Measurements from ENCODE around the gene UBE2N. TPM values are rescaled to one million over a fixed set of nuclear protein-coding genes. Genes with fewer than 3 reads are reported as not detected.

Gene UBE2N
- total and polyA plus RNA-seq, 7 experiments from 2014 or later: 76.6 to 180 (median 78.6) TPM

GRCh38 chr12:93381161-93381975 lies 60.4 kb downstream of the UBE2N start:
- H3K36me3 Mint-ChIP-seq: peaks cover 0 to 15% (median 8%) of the 10 kb centered on the region in 5 donors

GRCh38 chr12:93380480-93381121 lies 61.1 kb downstream of the UBE2N start:
- ChIA-PET POLR2A (interaction anchor here (0.7 to 1.7 kb wide), 2 partner anchors 136 to 451 kb away, joined by 3 to 5 read pairs; partner anchors contain the start of gene EEA1), CTCF (interaction anchor here (0.6 to 1.8 kb wide), 11 partner anchors 15 to 597 kb away, joined by 3 to 7 read pairs (median 3); partner anchors contain the start of genes EEA1 and UBE2N)
- H3K36me3 ChIP-seq (ENCODE audit: control insufficient read depth in 2 of 3, insufficient read depth in 3 of 3, low read length in 3 of 3): peaks cover 0 to 7% (median 0%) of the 10 kb centered on the region in 3 experiments
- peak in 2 of 9 donors; percentile 12 to 28 for DNase-seq
- H3K36me3 Mint-ChIP-seq: peaks cover 0 to 15% (median 8%) of the 10 kb centered on the region in 5 donors
- H3K4me1 ChIP-seq (ENCODE audit: control insufficient read depth in 2 of 2, insufficient read depth in 2 of 2, low read length in 2 of 2): peaks cover 22 to 24% of the 10 kb centered on the region in 2 donors
- intact Hi-C loops (cut with micrococcal nuclease): loop anchor here (1.0 to 5.0 kb wide), 5 partner anchors 282 to 595 kb away; no protein-coding TSS in a partner anchor
- no peaks in the 10 kb centered on the region for H3K9me3 Mint-ChIP-seq
- peak overlapping the region; percentile 98 to 100 (median 99) for H3K4me3 Mint-ChIP-seq
- H3K27ac Mint-ChIP-seq: peak overlapping the region; percentile 24 to 100 (median 96)
- no peak for ATAC-seq
- H3K4me1 Mint-ChIP-seq: peaks cover 49 to 75% (median 66%) of the 10 kb centered on the region in 7 donors
- H3K27me3 Mint-ChIP-seq: no peaks in the 10 kb centered on the region
- H3K4me3 ChIP-seq (ENCODE audit: low read length): peak overlapping the region; percentile 22
- H3K27me3 ChIP-seq (ENCODE audit: control insufficient read depth in 2 of 2, insufficient read depth in 2 of 2, low read length in 2 of 2): no peaks in the 10 kb centered on the region
- H3K27ac ChIP-seq (ENCODE audit: low read depth, low read length): peak overlapping the region; percentile 94
- no peaks in the 10 kb centered on the region for H3K9me3 ChIP-seq (ENCODE audit: control insufficient read depth in 2 of 3, low read length in 3 of 3)

More at GRCh38 chr12:93381161-93381975, 60.4 kb downstream of the UBE2N start:
- intact Hi-C loops (cut with micrococcal nuclease): loop anchor here in 1 of 2 donors (5.0 kb wide), 1 partner anchor 554 kb away; no protein-coding TSS in a partner anchor
- CTCF ChIA-PET: interaction anchor here (0.6 to 1.8 kb wide), 10 partner anchors 17 to 598 kb away, joined by 3 to 7 read pairs (median 3); partner anchors contain the start of genes EEA1 and UBE2N
- Mint-ChIP-seq H3K4me3 (peak overlapping the region; percentile 61 to 100 (median 99)), H3K27me3 (no peaks in the 10 kb centered on the region), H3K27ac (peak overlapping the region; percentile 17 to 100 (median 62)), H3K9me3 (no peaks in the 10 kb centered on the region), H3K4me1 (peaks cover 50 to 73% (median 67%) of the 10 kb centered on the region in 7 donors)
- H3K36me3 ChIP-seq (ENCODE audit: control insufficient read depth in 2 of 3, insufficient read depth in 3 of 3, low read length in 3 of 3): peaks cover 0 to 7% (median 0%) of the 10 kb centered on the region in 3 experiments
- no peaks in the 10 kb centered on the region for H3K9me3 ChIP-seq (ENCODE audit: control insufficient read depth in 2 of 3, low read length in 3 of 3)
- peaks cover 21 to 24% of the 10 kb centered on the region in 2 donors for H3K4me1 ChIP-seq (ENCODE audit: control insufficient read depth in 2 of 2, insufficient read depth in 2 of 2, low read length in 2 of 2)
- ATAC-seq: no peak
- peak overlapping the region; percentile 94 for H3K27ac ChIP-seq (ENCODE audit: low read depth, low read length)
- POLR2A ChIA-PET: interaction anchor here (0.7 to 1.7 kb wide), 2 partner anchors 137 to 452 kb away, joined by 3 to 5 read pairs; partner anchors contain the start of gene EEA1
- no peaks in the 10 kb centered on the region for H3K27me3 ChIP-seq (ENCODE audit: control insufficient read depth in 2 of 2, insufficient read depth in 2 of 2, low read length in 2 of 2)
- peak overlapping the region; percentile 22 for H3K4me3 ChIP-seq (ENCODE audit: low read length)
- DNase-seq: no peak

GRCh38 chr12:93379981-93380361 lies 61.8 kb downstream of the UBE2N start:
- H3K9me3 ChIP-seq (ENCODE audit: control insufficient read depth in 2 of 3, low read length in 3 of 3): no peaks in the 10 kb centered on the region
- ChIA-PET POLR2A (interaction anchor here (1.2 to 1.7 kb wide), 2 partner anchors 9 to 135 kb away, joined by 4 to 5 read pairs; no protein-coding TSS in a partner anchor), CTCF (interaction anchor here (0.6 to 1.8 kb wide), 5 partner anchors 16 to 469 kb away, joined by 3 to 7 read pairs (median 4); no protein-coding TSS in a partner anchor)
- ATAC-seq (no peak), DNase-seq (no peak)
- H3K9me3 Mint-ChIP-seq: no peaks in the 10 kb centered on the region
- H3K4me1 ChIP-seq (ENCODE audit: control insufficient read depth in 2 of 2, insufficient read depth in 2 of 2, low read length in 2 of 2): peaks cover 21 to 22% of the 10 kb centered on the region in 2 donors
- no peaks in the 10 kb centered on the region for H3K27me3 ChIP-seq (ENCODE audit: control insufficient read depth in 2 of 2, insufficient read depth in 2 of 2, low read length in 2 of 2)
- no peaks in the 10 kb centered on the region for H3K27me3 Mint-ChIP-seq
- intact Hi-C loops (cut with micrococcal nuclease): loop anchor here (1.0 to 5.0 kb wide), 16 partner anchors 16 to 1622 kb away; partner anchors contain the start of genes CRADD (in 1 of the 2) and NDUFA12 (in 1 of the 2)
- peaks cover 44 to 69% (median 60%) of the 10 kb centered on the region in 7 donors for H3K4me1 Mint-ChIP-seq
- peak overlapping the region; percentile 94 for H3K27ac ChIP-seq (ENCODE audit: low read depth, low read length)
- H3K4me3 Mint-ChIP-seq: peak overlapping the region; percentile 98 to 100 (median 99)
- H3K27ac Mint-ChIP-seq: peak overlapping the region; percentile 94 to 100 (median 99)
- H3K36me3 Mint-ChIP-seq: peaks cover 0 to 9% (median 4%) of the 10 kb centered on the region in 5 donors
- peak overlapping the region; percentile 76 for H3K4me3 ChIP-seq (ENCODE audit: low read length)
- peaks cover 0 to 7% (median 0%) of the 10 kb centered on the region in 3 experiments for H3K36me3 ChIP-seq (ENCODE audit: control insufficient read depth in 2 of 3, insufficient read depth in 3 of 3, low read length in 3 of 3)

GRCh38 chr12:93379326-93379980 lies 62.3 kb downstream of the UBE2N start:
- Mint-ChIP-seq H3K4me1 (peaks cover 39 to 65% (median 57%) of the 10 kb centered on the region in 7 donors), H3K27me3 (no peaks in the 10 kb centered on the region), H3K9me3 (no peaks in the 10 kb centered on the region), H3K4me3 (peak overlapping the region; percentile 98 to 100 (median 99)), H3K36me3 (peaks cover 0 to 8% (median 4%) of the 10 kb centered on the region in 5 donors), H3K27ac (peak overlapping the region; percentile 94 to 100 (median 99))
- H3K4me1 ChIP-seq (ENCODE audit: control insufficient read depth in 2 of 2, insufficient read depth in 2 of 2, low read length in 2 of 2): peaks cover 19 to 22% of the 10 kb centered on the region in 2 donors
- POLR2A ChIA-PET: interaction anchor here (0.6 to 1.2 kb wide), 6 partner anchors 10 to 400 kb away, joined by 3 to 5 read pairs (median 4); no protein-coding TSS in a partner anchor
- no peak for ATAC-seq
- no peaks in the 10 kb centered on the region for H3K27me3 ChIP-seq (ENCODE audit: control insufficient read depth in 2 of 2, insufficient read depth in 2 of 2, low read length in 2 of 2)
- H3K27ac ChIP-seq (ENCODE audit: low read depth, low read length): peak overlapping the region; percentile 94
- intact Hi-C loops (cut with micrococcal nuclease): loop anchor here (1.0 to 5.0 kb wide), 11 partner anchors 17 to 1623 kb away; partner anchors contain the start of genes CRADD (in 1 of the 2) and NDUFA12 (in 1 of the 2)
- CTCF ChIA-PET: interaction anchor here (1.8 kb wide), 1 partner anchor 134 kb away, joined by 4 read pairs; no protein-coding TSS in a partner anchor
- peak in 2 of 9 donors; percentile 18 to 20 for DNase-seq
- peaks cover 0 to 7% (median 0%) of the 10 kb centered on the region in 3 experiments for H3K36me3 ChIP-seq (ENCODE audit: control insufficient read depth in 2 of 3, insufficient read depth in 3 of 3, low read length in 3 of 3)
- no peaks in the 10 kb centered on the region for H3K9me3 ChIP-seq (ENCODE audit: control insufficient read depth in 2 of 3, low read length in 3 of 3)
- H3K4me3 ChIP-seq (ENCODE audit: low read length): peak overlapping the region; percentile 76

GRCh38 chr12:93378998-93379325 lies 62.8 kb downstream of the UBE2N start:
- H3K4me1 Mint-ChIP-seq: peaks cover 36 to 62% (median 53%) of the 10 kb centered on the region in 7 donors
- CTCF ChIA-PET: no interaction called here

More at GRCh38 chr12:93378998-93379325, 62.8 kb downstream of the UBE2N start:
- peak overlapping the region; percentile 76 for H3K4me3 ChIP-seq (ENCODE audit: low read length)
- Mint-ChIP-seq H3K36me3 (peaks cover 0 to 8% (median 4%) of the 10 kb centered on the region in 5 donors), H3K27ac (peak overlapping the region; percentile 94 to 100 (median 99)), H3K4me3 (peak overlapping the region; percentile 98 to 100 (median 99)), H3K9me3 (no peaks in the 10 kb centered on the region), H3K27me3 (no peaks in the 10 kb centered on the region)
- H3K27ac ChIP-seq (ENCODE audit: low read depth, low read length): peak overlapping the region; percentile 94
- DNase-seq: no peak
- POLR2A ChIA-PET: interaction anchor here (0.6 to 1.2 kb wide), 6 partner anchors 10 to 399 kb away, joined by 3 to 5 read pairs (median 4); no protein-coding TSS in a partner anchor
- no peaks in the 10 kb centered on the region for H3K9me3 ChIP-seq (ENCODE audit: control insufficient read depth in 2 of 3, low read length in 3 of 3)
- H3K27me3 ChIP-seq (ENCODE audit: control insufficient read depth in 2 of 2, insufficient read depth in 2 of 2, low read length in 2 of 2): no peaks in the 10 kb centered on the region
- H3K36me3 ChIP-seq (ENCODE audit: control insufficient read depth in 2 of 3, insufficient read depth in 3 of 3, low read length in 3 of 3): peaks cover 0 to 7% (median 0%) of the 10 kb centered on the region in 3 experiments
- no peak for ATAC-seq
- peaks cover 19 to 22% of the 10 kb centered on the region in 2 donors for H3K4me1 ChIP-seq (ENCODE audit: control insufficient read depth in 2 of 2, insufficient read depth in 2 of 2, low read length in 2 of 2)
- intact Hi-C loops (cut with micrococcal nuclease): loop anchor here (1.0 to 5.0 kb wide), 14 partner anchors 17 to 1623 kb away; partner anchors contain the start of genes CRADD (in 1 of the 2) and NDUFA12 (in 1 of the 2)

Data from naive thymus-derived CD4-positive, alpha-beta T cell (primary cell).